HG03196 (cell line): Measurements from ENCODE around the gene GTF2I.
"Not testable (repeated sequence)": the region's sequence is repeated elsewhere in the genome, so short reads cannot be mapped to it uniquely, and the experiment has no call there.

Source experiments
- ATAC-seq: cut with Tn5 transposase; IDR thresholded peaks from one replicate; pipeline ENCODE4 v1.9.1; 2021; ENCODE audit not compliant: unreplicated experiment

Gene GTF2I

DNA sequence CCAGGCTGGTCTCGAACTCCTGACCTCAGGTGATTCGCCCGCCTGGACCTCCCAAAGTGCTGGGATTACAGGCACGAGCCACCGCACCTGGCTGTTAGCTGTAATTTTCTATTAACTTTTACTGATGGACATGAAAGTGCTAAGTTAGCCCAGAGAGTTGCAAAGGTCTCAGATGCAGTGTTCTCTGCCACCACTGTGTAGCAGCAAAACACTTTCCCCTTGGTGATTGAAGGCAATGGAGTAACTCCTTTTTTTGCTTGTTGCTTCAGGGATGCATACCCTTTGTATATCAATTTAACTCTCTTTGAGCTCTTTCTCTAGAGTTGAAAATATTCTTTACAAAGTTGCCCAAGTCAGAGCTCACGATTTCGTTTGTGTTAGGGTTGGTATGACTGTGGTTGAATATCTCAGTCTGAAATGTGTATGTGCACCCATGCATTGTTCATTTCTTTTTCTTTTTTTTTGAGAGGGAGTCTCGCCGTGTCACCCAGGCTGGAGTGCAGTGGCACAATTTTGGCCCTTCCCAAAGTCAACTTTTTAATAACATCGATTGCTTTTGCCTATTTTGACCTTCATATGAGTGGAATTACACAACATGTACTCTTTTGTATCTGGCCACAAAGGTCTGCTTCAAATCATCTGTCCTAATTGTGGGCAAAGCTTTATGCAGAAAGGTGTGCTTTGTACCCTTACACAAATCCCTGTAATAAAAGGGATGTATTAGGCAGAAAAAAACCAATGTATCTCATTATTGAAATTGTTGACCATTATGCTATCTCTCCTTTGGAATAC, 52.6 kb downstream of the GTF2I start:
- ATAC-seq: no peak

DNA sequence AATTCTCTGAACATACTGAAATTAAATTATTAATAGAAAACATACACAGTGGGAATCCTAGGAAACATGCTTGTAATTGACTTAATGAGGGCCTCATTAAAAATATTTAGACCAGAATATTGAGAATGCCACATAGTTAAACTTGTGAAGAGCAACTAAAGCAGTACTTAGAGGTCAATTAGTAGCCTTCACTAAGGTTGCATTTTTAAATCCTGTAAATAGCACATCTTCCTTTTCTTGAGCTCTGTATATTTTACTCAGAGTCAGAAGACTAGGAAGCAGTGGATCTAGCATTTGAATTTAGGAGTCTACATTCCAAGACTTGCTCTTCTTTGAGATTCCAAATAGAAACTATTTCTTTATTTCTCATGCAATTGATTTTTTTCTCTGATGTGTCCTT, 56.0 kb downstream of the GTF2I start:
- ATAC-seq: no peak

- no peak for ATAC-seq
Observed at GRCh38 chr7:74717889-74718288, 60.4 kb downstream of the GTF2I start.

GRCh38 chr7:74718336-74718735, 60.8 kb downstream of the GTF2I start:
- ATAC-seq: no peak

DNA sequence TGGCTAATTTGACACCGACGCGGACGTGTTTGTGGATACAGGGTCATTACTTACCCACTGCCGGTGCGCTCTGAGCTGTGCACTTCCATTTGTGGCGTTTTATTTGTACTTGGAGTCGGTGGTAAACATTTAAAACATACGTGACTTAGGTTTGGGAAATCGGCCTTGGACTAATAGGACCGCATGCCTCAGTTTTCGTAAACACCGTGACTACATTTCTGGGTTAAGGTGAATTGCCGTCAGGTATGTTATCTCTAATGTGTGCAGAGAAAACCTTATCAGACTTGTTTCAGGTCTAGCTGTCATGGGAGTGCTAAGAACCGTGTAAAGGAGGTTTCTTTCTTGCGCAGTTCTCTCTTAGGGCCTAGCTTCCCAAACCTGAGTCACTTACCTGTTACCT, 64.6 kb downstream of the GTF2I start:
- no peak for ATAC-seq

GRCh38 chr7:74725840-74726239, 68.3 kb downstream of the GTF2I start:
- no peak for ATAC-seq

DNA sequence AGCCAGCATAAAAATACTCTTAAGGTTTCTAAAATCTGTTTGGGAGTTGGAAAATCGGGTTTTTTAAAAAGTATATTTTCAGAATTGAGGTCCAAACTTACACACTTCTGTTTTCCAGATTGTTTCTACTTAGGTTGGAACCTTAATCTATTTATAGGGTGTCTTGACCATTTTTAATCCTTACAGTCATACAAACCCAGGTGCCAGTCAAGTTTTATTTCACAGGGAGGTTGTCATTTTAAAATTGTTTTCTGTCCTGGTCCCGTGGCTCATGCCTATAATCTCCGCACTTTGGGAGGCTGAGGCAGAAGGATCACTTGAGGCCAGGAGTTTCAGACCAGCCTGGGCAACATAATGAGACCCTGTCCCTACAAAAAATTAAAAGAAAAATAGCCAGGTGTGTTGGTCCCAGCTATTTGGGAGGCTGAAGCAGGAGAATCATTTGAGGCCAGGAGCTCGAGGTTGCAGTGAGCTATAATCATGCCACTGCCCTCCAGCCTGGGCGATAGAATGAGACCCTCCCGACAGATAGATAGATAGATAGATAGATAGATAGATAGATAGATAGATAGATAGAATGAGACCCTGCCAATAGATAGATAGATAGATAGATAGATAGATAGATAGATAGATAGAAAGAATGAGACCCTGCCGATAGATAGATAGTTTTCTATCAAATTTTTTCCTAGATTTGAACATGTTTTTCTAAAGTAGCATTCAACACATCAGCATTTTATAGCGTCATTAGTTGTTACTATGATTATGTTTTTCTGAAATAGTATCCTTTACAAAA, 69.0 kb downstream of the GTF2I start:
- ATAC-seq: no peak

DNA sequence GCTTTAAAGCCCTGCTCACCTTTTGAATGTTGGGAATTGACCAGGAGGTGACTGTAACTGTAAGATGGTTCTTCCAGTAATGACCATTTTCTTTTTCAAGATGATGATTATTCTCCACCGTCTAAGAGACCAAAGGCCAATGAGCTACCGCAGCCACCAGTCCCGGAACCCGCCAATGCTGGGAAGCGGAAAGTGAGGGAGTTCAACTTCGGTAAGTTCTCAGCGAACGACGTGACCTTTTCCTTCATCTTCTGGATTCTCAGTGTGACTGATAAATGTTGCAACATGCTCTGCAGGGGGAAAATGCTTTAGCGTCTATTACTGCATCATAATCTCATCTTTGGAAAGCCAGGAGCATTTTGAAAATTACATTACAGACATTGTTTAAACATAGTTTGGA, 71.2 kb downstream of the GTF2I start:
- ATAC-seq: not testable (repeated sequence)

DNA sequence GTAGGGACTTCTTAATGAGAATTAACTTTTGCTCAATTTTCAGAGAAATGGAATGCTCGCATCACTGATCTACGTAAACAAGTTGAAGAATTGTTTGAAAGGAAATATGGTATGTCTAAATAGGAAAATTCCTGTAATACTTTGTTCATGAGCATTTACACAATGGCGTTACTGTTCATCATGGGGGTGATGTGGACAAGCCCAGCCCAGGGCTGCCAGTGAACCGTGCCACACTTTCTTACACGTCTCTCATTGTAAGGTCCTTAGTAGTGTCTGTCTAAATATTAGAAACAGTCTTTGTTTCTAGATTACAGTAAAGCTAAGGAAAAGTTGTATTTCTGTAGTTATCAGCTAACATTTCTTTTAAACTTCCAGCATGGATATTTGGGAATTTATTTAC, 72.7 kb downstream of the GTF2I start:
- not testable (repeated sequence) for ATAC-seq

DNA sequence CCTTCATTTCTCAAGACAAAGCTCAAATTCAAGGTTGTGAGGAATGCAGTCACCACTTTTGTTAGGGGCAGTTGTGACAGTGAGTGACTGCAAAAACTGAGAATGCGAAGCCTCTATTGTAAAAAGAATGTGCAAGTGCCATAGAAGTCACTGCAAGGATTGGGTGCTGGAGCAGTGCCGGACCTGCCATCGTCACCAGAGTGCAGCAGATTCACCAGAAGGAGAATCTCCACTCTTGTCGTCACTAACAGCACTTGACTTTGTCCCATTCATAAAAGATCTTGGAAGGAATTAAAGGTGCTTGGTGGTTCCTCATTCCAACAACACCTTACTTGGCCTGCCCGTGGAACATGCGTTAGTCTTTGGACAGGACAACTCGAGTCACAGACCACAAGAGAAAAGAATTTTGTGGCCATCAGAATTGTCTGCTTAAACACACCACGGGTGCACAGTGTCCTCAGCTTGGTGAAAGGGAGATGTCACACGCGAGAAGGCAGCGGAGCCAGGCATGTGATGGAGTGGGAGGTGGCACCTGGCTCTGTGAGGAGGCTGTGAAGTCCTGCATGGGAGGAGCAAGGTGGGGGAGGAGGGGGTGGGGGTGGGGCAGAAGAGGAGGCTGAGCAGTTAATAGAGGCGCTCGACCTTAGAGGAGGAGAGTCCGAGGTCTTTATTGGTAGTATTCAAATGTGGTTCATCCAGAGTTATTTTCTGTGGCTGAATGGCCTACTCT, 82.6 kb downstream of the GTF2I start:
- ATAC-seq: not testable (repeated sequence)

DNA sequence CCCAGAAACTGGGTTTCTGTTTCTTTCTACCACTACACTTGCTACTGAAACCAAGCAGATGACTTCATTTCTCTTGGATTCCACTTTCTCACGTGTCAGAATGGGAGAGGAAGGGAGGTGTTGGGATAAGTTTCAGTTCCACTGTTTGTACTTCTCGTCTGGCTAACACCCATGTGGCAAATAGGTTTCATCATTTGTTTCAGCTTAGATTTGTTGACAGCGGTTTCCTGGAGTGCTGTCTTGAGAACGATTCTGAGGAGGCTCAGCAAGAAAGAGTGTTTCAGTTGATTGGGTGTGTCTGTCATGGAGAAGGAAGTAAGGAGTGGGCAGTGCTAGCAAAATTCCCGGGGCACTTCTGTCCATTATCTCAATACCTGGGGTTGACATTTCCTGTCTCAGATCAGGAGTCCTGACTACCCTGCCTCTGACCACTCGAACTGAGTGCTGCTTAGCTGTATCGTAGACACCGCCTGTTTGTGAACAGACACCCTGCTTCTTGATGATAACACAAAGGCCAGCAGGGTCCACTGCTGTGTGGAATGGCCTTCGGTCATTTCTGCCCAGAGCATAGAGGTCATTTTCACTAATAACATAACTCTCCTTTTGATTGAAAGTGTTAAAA, 86.5 kb downstream of the GTF2I start:
- not testable (repeated sequence) for ATAC-seq

DNA sequence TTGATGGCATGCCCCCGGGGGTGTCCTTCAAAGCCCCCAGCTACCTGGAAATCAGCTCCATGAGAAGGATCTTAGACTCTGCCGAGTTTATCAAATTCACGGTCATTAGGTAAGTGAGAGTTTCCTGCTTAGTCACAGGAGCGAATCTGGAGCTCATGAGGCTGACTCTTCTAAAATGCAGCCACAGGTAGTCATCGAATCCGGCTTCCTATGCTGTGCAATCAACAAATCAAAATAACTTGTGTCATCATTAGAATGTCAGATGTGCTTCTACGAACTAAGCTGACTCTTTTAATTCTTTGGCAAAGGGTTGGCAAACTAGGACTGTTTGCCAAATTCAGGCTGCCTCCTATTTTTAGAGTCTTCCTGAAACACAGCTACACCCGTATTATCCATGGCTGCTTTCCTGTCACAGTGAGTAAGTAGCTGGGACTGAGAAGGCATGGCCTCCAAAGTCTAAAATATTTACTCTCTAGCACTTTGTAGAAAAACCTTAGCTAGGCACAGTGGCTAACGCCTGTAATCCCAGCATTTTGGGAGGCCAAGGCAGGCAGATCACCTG, 96.5 kb downstream of the GTF2I start:
- ATAC-seq: not testable (repeated sequence)

- not testable (repeated sequence) for ATAC-seq
Observed at GRCh38 chr7:74756673-74757072, 99.2 kb downstream of the GTF2I start.

DNA sequence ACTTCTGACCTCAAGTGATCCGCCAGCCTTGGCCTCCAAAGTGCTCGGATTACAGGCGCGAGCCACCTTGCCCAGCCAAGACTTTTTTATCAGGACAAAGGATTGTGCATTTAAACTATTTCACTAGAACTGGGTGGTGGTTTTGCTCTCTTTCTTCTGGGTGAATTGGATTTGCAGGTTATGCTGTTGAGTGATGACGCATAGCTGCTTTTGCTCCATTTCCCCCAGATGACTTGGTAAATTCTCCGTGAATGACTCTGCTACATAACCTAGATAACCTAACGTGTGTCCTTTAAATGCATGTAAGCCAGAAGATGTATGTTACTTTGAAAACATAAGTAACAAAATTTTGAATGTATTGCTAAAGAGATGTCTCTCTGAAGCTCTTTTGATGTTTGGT, 100.8 kb downstream of the GTF2I start:
- not testable (repeated sequence) for ATAC-seq

DNA sequence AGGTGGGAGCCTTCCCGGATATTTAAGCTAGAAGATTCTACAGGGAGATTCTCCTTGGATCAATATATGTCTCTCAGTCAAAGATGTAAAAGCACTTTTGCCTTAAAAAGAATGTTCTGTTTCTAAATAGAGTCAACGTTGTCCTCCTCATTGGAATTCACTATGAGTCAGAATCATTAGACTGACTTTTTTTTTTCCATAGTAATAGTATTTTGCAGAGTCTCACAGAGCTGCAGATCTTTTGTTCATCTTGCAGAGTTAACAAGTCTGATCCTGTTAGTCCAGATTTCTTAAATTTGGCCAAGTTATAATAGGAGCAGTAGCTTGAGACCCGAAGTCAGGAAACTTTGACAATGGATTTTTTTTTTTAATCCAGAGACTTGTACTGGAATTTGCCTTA, 101.5 kb downstream of the GTF2I start:
- not testable (repeated sequence) for ATAC-seq

- not testable (repeated sequence) for ATAC-seq
Observed at GRCh38 chr7:74765205-74765918, 107.8 kb downstream of the GTF2I start.

DNA sequence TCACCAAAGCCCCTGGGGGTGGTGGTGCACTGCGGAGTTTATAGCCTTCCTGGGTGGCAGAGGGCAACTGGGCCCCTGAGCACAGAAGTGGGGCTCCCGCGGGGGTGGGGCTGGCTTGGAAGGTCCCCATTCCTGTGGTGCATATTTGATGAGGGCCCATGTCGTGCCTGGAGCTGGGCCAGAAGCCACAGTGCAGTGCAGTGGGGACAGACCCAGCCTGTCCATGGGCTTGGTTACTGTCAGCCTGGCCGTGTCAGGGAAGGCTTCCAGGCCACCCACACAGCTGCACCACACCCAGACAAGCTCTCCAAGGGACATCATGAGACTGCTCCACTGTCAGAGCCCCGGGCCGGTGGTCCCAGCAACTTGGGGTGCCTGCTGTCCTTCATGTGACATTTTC, 109.0 kb downstream of the GTF2I start:
- not testable (repeated sequence) for ATAC-seq

GRCh38 chr7:74766991-74767390, 109.5 kb downstream of the GTF2I start:
- not testable (repeated sequence) for ATAC-seq

DNA sequence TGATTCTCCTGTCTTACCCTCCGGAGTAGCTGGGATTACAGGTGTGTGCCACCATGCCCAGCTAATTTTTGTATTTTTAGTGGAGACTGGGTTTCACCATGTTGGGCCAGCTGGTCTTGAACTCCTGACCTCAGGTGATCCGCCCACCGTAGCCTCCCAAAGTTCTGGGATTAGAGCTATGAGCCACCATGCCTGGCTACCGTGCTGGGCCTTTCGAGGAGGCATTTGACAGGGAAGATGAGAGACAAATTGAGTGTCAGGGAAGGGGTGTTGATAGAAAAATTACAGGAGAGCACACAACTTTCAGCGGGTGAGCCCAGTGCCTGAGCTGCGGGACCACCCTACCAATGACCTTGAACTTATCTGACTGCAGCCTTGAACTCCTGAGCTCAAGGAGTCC, 112.5 kb downstream of the GTF2I start:
- ATAC-seq: not testable (repeated sequence)

DNA sequence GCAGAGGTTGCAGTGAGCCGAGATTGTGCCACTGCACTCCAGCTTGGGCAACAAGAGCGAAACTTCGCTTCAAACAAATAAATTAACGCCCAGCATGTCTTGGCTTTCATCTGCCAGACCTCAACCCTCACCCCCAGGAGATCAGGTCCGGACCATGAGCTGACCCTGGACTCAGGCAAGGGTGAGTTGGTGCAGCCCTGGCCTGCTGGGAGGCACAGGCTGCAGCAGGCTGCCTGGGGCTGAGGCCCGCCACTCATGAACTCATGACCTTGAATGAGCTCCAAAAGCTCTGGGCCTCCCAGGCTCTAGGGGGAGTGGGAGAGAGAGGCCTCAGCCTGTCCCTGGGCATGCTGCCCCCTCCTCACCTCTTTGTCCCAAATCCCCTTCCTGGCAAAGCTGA, 114.6 kb downstream of the GTF2I start:
- ATAC-seq: not testable (repeated sequence)
